WI38 (cell line): Measurements from ENCODE around the gene OCSTAMP.

Experiments
- H3K4me3 ChIP-seq: 2 replicates; pipeline ENCODE4 v1.5.1; 2011; ENCODE audit warnings: low read depth, mild to moderate bottlenecking, control low read depth, low read length
- TF ChIP-seq, protein P1 (sequence below): IDR thresholded peaks from 2 replicates; pipeline ENCODE4 v1.5.1; 2012; ENCODE audit warnings: low read depth, mild to moderate bottlenecking, control low read depth, low read length

Gene OCSTAMP

GRCh38 chr20:46550461-46550860 is at the start of gene OCSTAMP:
TSS of gene OCSTAMP (minus strand) at chr20:46550654. CDS start at chr20:46550560, 94 bp downstream.
- no peak within 1 kb of the TSS for H3K4me3 ChIP-seq
- TF ChIP-seq, protein P1, sequence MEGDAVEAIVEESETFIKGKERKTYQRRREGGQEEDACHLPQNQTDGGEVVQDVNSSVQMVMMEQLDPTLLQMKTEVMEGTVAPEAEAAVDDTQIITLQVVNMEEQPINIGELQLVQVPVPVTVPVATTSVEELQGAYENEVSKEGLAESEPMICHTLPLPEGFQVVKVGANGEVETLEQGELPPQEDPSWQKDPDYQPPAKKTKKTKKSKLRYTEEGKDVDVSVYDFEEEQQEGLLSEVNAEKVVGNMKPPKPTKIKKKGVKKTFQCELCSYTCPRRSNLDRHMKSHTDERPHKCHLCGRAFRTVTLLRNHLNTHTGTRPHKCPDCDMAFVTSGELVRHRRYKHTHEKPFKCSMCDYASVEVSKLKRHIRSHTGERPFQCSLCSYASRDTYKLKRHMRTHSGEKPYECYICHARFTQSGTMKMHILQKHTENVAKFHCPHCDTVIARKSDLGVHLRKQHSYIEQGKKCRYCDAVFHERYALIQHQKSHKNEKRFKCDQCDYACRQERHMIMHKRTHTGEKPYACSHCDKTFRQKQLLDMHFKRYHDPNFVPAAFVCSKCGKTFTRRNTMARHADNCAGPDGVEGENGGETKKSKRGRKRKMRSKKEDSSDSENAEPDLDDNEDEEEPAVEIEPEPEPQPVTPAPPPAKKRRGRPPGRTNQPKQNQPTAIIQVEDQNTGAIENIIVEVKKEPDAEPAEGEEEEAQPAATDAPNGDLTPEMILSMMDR, result no peak

- H3K4me3 ChIP-seq, result no peak overlapping the region
Measured at GRCh38 chr20:46599227-46599987, 49.0 kb upstream of the OCSTAMP start.

DNA sequence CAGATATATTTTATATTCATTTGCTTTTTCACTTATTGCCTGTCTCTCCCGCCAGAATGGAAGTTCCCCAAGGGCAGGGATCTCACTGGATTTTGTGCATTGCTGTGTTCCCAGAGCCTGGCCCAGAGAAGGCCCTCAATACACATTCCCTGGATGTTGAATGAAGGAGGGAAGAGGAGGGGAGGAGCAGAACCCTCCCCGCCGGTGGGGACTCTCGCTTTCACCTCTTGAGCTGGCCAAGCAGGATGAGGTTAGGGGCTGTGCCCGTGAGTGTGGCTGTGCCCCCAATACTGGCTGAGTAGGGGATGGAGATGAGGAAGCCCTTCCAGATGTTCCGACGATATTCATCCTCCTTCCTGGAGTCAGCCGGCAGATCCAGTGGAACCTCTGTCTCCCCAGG is 45.5 kb upstream of the OCSTAMP start:
- TF ChIP-seq, protein P1, result no peak
- H3K4me3 ChIP-seq, result no peak overlapping the region

More at GRCh38 chr20:46599227-46599987, 49.0 kb upstream of the OCSTAMP start:
- TF ChIP-seq, protein P1, result no peak

GRCh38 chr20:46594725-46595124 is 44.3 kb upstream of the OCSTAMP start:
- TF ChIP-seq, protein P1, result no peak
- no peak overlapping the region for H3K4me3 ChIP-seq

DNA sequence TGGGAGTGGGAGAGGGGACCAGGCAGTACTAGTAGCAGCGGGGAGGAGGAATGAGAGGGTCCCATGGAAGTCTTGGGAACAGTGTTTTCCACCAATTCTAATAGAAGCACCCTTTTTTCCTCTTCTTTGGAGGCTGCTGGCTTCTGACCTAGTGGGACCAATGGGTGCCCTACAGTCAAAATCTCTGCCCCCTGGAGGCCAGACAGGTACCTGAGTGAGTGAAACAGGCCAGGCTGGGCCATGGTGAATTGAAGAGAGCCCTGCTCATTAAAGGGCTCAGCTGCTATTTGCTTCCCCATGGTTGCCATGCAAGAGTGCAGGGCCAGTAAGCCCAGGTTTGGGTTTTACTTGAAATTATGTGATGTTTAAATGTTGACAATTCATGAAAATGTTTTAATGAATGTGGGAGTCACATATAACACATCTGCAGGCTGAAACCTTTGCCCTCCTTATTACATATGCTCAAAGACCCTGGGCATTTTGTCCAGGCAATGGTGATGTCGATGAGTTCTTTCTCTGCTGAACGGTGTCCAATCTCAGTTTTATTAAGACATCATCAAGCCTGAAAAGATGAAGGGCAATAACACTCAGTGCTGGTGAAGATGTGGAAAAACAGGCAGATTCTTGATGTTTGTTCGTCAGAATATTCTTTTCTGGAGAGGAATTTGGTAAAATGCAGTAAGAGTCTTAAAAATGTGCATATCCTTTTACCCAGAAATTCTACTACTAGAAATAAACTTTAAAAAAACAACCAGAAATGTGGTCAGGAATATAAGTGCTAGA is 42.3 kb upstream of the OCSTAMP start:
- TF ChIP-seq, protein P1, result no peak

DNA sequence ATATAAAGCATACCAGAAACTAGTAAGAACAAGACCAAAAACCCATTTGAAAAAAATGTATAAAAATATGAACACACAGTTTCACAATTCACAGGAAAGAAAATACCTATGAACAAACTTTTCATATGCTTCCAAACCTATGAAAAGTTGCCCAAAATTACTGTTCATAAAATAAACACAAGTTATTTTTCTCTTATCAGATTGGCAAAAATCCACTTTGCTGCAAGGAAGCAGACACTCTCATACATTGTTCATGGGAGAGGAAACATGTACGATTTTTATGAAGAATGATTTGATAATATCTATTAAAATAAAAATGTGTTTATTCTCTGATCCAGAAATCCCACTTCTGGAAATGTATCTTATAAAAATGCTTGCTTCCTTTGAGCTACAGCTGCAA is 40.0 kb upstream of the OCSTAMP start:
- TF ChIP-seq, protein P1, result no peak

More for the DNA sequence above, 42.3 kb upstream of the OCSTAMP start:
- H3K4me3 ChIP-seq, result no peak overlapping the region

More for the DNA sequence above, 40.0 kb upstream of the OCSTAMP start:
- no peak overlapping the region for H3K4me3 ChIP-seq
